ENCODE results near the gene ZNF787.
"Not testable (repeated sequence)": the region's sequence is repeated elsewhere in the genome, so short reads cannot be mapped to it uniquely, and the experiment has no call there.

The ZNF787 gene

GRCh38 chr19:56121180-56122167 lies at the start of gene ZNF787:
ZNF787 (minus strand) TSS chr19:56121295; CDS start chr19:56103217, 18,078 bp downstream.
- peak; percentile 92 to 98 for DNase-seq (ENCODE audit: low read depth in 2 of 2)

GRCh38 chr19:56170261-56170660 lies 49.2 kb upstream of the ZNF787 start:
- no peak for DNase-seq (ENCODE audit: low read depth in 2 of 2)

GRCh38 chr19:56167064-56167578 lies 46.0 kb upstream of the ZNF787 start:
- DNase-seq (ENCODE audit: low read depth in 2 of 2): no peak

- DNase-seq (ENCODE audit: low read depth in 2 of 2): no peak
Measured at GRCh38 chr19:56163097-56163496, 42.0 kb upstream of the ZNF787 start.

- no peak for DNase-seq (ENCODE audit: low read depth in 2 of 2)
Measured at GRCh38 chr19:56162258-56162657, 41.2 kb upstream of the ZNF787 start.

GRCh38 chr19:56161534-56161933 lies 40.4 kb upstream of the ZNF787 start:
- no peak for DNase-seq (ENCODE audit: low read depth in 2 of 2)

- no peak for DNase-seq (ENCODE audit: low read depth in 2 of 2)
Measured at GRCh38 chr19:56159622-56160271, 38.7 kb upstream of the ZNF787 start.

GRCh38 chr19:56159009-56159559 lies 38.0 kb upstream of the ZNF787 start:
- DNase-seq (ENCODE audit: low read depth in 2 of 2): no peak

- DNase-seq (ENCODE audit: low read depth in 2 of 2): no peak
Measured at GRCh38 chr19:56158170-56158757, 37.2 kb upstream of the ZNF787 start.

GRCh38 chr19:56156768-56157167 lies 35.7 kb upstream of the ZNF787 start:
- DNase-seq (ENCODE audit: low read depth in 2 of 2): no peak

- DNase-seq (ENCODE audit: low read depth in 2 of 2): no peak
Measured at GRCh38 chr19:56155124-56155687, 34.1 kb upstream of the ZNF787 start.

GRCh38 chr19:56153507-56153906 lies 32.4 kb upstream of the ZNF787 start:
- DNase-seq (ENCODE audit: low read depth in 2 of 2): no peak

- DNase-seq (ENCODE audit: low read depth in 2 of 2): no peak
Measured at GRCh38 chr19:56152644-56153043, 31.5 kb upstream of the ZNF787 start.

GRCh38 chr19:56150358-56150757 lies 29.3 kb upstream of the ZNF787 start:
- DNase-seq (ENCODE audit: low read depth in 2 of 2): no peak

- DNase-seq (ENCODE audit: low read depth in 2 of 2): no peak
Measured at GRCh38 chr19:56149656-56150038, 28.6 kb upstream of the ZNF787 start.

GRCh38 chr19:56148955-56149655 lies 28.0 kb upstream of the ZNF787 start:
- not testable (repeated sequence) for DNase-seq (ENCODE audit: low read depth in 2 of 2)

GRCh38 chr19:56148096-56148495 lies 27.0 kb upstream of the ZNF787 start:
- DNase-seq (ENCODE audit: low read depth in 2 of 2): no peak

GRCh38 chr19:56147307-56147706 lies 26.2 kb upstream of the ZNF787 start:
- DNase-seq (ENCODE audit: low read depth in 2 of 2): no peak

- no peak for DNase-seq (ENCODE audit: low read depth in 2 of 2)
Measured at GRCh38 chr19:56146904-56147303, 25.8 kb upstream of the ZNF787 start.

GRCh38 chr19:56145698-56146097 lies 24.6 kb upstream of the ZNF787 start:
- no peak for DNase-seq (ENCODE audit: low read depth in 2 of 2)

- no peak for DNase-seq (ENCODE audit: low read depth in 2 of 2)
Measured at GRCh38 chr19:56144831-56145230, 23.7 kb upstream of the ZNF787 start.
